ENCODE data around the gene TNNI2.

- no peak for TF ChIP-seq EZH2 (IDR thresholded peaks at IDR 0.05; ENCODE audit: borderline replicate concordance, low read depth, low read length, severe bottlenecking)
- TF ChIP-seq, protein P1, sequence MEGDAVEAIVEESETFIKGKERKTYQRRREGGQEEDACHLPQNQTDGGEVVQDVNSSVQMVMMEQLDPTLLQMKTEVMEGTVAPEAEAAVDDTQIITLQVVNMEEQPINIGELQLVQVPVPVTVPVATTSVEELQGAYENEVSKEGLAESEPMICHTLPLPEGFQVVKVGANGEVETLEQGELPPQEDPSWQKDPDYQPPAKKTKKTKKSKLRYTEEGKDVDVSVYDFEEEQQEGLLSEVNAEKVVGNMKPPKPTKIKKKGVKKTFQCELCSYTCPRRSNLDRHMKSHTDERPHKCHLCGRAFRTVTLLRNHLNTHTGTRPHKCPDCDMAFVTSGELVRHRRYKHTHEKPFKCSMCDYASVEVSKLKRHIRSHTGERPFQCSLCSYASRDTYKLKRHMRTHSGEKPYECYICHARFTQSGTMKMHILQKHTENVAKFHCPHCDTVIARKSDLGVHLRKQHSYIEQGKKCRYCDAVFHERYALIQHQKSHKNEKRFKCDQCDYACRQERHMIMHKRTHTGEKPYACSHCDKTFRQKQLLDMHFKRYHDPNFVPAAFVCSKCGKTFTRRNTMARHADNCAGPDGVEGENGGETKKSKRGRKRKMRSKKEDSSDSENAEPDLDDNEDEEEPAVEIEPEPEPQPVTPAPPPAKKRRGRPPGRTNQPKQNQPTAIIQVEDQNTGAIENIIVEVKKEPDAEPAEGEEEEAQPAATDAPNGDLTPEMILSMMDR (IDR thresholded peaks at IDR 0.05; ENCODE audit: borderline replicate concordance, extremely low read depth, low read length, poor library complexity, severe bottlenecking): peak; percentile 91
Observed at GRCh38 chr11:1837171-1838076, 1.4 kb upstream of the TNNI2 start.

Measured in DND-41 (cell line).